SW 1271 (cell line): Measurements from ENCODE around the gene AARSD1.
A peak's percentile ranks its signal among the peaks of the same experiment; 100 is the strongest.
"Not testable (repeated sequence)": the region's sequence is repeated elsewhere in the genome, so short reads cannot be mapped to it uniquely, and the experiment has no call there.

Experiments used
- DNase-seq, 2 experiments: peaks; one replicate each; lab custom pipeline; 2025; lab: John Stamatoyannopoulos, UW

Gene AARSD1

GRCh38 chr17:42980766-42981397 is 16.6 kb upstream of the AARSD1 start:
- DNase-seq: peak; percentile 25 to 41

- DNase-seq: peak; percentile 45 to 73
Measured at GRCh38 chr17:42980274-42980765, 16.1 kb upstream of the AARSD1 start, which contains the start of gene RUNDC1. Gene RUNDC1 (plus strand): TSS chr17:42980565. CDS start chr17:42980577, 12 bp downstream.

DNA sequence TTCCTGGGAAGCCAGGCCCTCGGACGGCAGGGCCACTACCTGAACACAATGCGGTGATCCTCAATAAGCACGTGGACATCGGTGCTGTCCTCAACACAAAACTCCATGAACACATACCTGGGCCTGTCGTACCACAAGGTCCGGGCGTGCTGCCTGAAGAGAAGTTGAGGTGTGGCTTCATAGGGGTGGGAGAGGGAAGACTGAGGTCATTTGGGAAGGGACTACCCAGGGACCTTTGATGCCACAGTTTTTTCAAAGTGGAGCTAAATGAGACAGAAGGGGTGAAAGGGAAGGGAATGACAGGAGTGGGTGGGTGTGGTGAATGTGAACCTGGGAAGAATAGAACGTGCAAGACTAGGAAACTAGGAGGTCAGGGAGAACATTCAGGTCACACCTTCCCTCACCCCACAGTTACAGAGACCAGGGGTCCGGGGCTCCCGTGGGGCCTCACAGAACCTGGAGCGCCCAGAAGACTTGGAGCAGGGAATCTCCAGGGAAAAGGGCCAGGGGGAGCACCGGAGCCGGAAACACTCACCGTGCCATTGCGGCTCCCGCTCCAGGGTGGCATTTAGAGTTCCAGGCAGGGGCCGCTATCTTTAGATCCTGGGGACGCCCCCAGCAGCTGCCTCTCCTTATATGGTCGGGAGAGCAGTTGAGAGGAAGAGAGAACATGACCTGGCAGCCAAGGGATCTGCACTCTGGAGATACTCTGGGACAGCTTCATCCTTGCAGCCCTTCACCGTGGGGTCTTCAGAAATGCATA is 15.4 kb upstream of the AARSD1 start, which contains the start of gene PTGES3L:
Gene PTGES3L, minus strand, starts transcription at position 570 of the 763 bp plus-strand sequence. Its CDS starts 27 bp downstream, at position 543.
- DNase-seq: peak in 1 of 2 experiments; percentile 50

DNA sequence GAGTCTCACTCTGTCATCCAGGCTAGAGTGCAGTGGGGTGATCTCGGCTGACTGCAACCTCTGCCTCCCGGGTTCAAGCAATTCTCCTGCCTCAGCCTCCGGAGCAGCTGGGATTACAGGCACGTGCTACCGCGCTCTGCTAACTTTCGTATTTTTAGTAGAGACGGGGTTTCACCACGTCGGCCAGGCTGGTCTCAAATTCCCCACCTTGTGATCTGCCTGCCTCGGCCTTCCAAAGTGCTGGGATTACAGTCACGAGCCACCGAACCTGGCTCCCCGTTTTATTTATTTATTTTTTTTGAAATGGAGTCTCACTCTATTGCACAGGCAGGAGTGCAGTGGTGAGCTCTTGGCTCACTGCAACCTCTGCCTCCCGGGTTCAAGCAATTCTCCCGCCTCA is 11.4 kb upstream of the AARSD1 start:
- not testable (repeated sequence) for DNase-seq

GRCh38 chr17:42975265-42975664 is 11.0 kb upstream of the AARSD1 start:
- no peak for DNase-seq

GRCh38 chr17:42973323-42973722 is 9.1 kb upstream of the AARSD1 start:
- not testable (repeated sequence) for DNase-seq

DNA sequence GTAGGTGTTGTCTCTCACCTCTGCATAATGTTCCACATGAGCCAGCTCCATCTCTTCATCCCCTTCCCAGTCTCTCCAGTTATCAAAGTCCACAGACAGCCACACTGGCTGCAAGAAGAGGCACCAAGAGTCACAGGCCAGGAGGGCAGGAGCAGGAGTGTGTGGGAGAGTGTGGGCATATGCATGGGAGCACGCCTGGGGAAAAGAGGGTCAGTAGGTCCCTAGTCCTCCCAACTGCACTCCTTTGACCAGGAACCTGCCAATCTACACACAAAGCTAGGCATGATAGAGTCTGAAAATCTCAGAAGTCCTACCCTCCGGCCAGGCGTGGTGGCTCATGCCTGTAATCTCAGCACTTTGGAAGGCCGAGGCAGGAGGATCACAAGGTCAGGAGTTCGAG is 7.3 kb upstream of the AARSD1 start:
- no peak for DNase-seq

- no peak for DNase-seq
Measured at GRCh38 chr17:42969001-42969581, 4.8 kb upstream of the AARSD1 start.

- DNase-seq: no peak
Measured at GRCh38 chr17:42967925-42968324, 3.7 kb upstream of the AARSD1 start.

- DNase-seq: no peak
Measured at GRCh38 chr17:42953669-42954068, 10.6 kb downstream of the AARSD1 start.

GRCh38 chr17:42950044-42950783 is 14.0 kb downstream of the AARSD1 start:
- DNase-seq: no peak

GRCh38 chr17:42946812-42947211 is 17.4 kb downstream of the AARSD1 start:
- DNase-seq: no peak

GRCh38 chr17:42944211-42944610 is 20.0 kb downstream of the AARSD1 start:
- DNase-seq: no peak

DNA sequence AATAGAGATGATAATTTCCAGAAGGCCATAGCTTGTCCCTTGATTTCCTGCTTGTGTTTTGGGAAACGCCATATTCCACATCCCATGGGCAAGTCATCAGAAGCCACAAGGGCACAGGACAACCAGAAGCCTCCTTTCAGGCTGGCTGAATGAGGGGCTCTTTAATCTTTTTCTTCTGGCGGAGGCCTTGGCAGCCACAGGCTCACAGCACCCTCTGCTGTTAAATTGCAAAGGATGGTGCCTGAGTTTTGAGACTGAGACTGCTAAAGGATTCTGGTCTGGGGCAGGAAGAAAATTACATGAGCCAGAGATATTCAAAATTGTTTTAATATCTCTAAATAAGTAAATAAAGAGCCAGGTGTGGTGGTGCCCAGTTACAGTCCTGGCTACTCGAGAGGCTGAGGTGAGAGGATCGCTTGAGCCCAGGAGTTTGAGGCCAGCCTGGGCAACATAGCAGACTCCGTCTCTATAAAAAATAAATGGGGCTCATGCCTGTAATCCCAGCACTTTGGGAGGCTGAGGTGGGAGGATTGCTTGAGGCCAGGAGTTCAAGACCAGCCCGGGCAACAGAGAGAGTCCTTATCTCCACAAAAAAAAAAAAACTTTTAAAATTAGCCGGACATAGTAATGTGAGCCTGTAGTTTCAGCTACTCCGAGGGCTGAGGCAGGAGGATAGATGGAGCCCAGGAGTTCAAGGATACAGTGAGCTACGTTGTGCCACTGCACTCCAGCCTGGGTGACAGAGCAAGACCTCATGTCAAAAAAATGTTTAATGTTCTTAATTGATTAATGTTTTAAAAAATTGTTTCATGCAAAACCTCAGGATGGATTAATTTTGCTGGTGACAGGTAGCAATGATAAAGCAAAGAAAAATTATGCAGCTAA is 26.3 kb downstream of the AARSD1 start:
- peak in 1 of 2 experiments; percentile 66 for DNase-seq

DNA sequence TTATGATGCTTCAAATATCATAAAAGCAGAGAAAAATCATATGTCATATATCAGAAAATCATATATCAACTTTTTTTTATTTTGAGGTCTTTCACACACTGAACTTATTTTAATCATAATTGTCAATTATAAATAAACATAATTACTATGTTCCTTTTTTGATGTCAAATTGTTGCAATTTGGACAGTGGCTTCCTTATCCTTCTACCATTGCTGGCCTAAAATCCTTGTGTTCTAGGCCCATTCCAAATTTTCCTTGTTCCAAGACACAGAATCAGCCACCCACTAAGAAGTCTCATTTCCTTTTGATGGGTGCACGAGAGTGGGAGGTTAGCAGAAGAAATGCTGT is 34.8 kb downstream of the AARSD1 start:
- no peak for DNase-seq

DNA sequence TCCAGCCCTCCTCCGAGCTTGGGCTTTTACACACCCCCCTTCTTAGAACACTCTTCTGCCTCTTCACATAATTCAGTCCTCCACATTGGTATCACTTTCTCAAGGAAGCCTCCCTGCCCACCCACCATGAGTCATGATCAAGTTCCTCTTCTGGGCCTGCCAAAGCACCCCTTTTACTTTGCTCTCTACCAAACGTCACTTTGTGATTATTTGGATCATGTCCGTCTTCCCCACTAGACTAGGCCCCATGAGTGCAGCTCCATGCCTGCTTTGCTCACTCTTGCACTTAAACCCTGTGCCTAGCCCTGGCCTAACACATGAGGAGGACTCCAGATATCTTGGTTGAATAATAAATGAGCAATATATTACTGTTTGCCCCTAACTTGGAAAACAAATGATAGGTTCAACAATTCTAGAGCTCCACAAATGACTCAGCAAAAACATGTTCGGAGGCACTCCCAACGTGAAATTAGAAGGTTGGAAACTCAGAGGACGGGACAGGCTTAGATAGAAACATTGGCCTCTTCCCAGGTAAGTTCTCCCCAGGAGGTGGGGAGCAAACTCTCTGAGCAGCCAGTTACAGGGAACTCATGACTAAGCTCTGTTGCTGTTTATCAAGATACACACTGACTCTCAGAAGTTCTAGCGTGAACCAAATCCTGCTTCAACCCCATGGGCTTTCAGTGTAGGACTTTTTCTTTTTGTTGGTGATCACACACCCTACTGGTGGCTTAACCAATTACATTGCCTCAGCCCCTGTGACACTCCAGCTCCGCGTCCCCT is 35.3 kb downstream of the AARSD1 start:
- DNase-seq: peak in 1 of 2 experiments; percentile 50

GRCh38 chr17:42924891-42925290 is 39.4 kb downstream of the AARSD1 start:
- no peak for DNase-seq

- not testable (repeated sequence) for DNase-seq
Measured at GRCh38 chr17:42923472-42923871, 40.8 kb downstream of the AARSD1 start.

DNA sequence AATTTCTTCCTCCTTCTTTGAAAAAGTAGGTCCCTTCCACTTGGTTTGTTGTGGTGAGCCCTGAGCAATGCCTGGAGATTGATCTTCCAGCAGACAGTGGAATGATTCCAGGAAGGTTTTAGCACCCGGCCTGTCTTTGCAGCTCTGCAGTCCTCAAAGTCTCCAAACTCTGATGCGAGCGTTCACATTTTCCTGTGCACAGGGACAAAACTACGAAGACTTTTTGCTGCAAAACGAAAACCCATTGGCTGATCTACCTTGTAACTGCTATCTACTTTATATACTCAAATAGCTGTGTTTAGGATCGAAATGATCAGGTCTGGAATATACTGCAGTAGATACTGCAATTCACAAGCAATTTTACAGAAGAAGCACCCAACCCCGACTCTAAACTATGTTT is 42.0 kb downstream of the AARSD1 start:
- no peak for DNase-seq

DNA sequence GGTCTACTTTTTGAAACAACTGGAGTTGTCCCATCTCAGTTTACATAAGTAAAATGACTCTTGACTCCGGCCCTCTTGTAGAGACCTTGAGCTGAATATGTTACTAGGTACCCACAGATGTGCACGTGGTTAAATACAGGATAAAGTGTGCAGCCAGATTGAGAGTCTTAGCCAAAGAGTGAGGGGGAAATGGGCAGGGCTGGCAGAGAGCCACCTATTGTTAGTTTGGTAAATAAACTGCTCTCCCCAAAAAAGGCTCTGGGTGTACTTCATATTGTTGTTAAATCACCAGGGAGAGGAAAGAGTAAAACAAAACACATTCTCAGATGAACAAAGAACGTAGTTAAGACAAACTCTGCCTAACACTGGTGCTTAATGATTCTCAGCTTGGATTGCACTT is 43.3 kb downstream of the AARSD1 start:
- DNase-seq: no peak
